Osteoblast (primary cell): Measurements from ENCODE around the gene SLC6A18. TPM values are rescaled to one million over a fixed set of nuclear protein-coding genes. Genes with fewer than 3 reads are reported as not detected.
A peak's percentile ranks its signal among the peaks of the same experiment; 100 is the strongest.
"Not testable (repeated sequence)": the region's sequence is repeated elsewhere in the genome, so short reads cannot be mapped to it uniquely, and the experiment has no call there.

Experiments
- DNase-seq: peaks from one replicate; pipeline ENCODE4 v3.0.0; 2011; ENCODE audit warnings: low spot score, mixed read lengths; ENCODE audit not compliant: insufficient read length; ENCODE audit errors: missing footprints
- H2AFZ ChIP-seq: 2 replicates; pipeline ENCODE4 v1.6.0; 2011; ENCODE audit warnings: mild to moderate bottlenecking, low read length
- H3K27ac ChIP-seq: 2 replicates; pipeline ENCODE4 v1.5.1; 2011; ENCODE audit warnings: mild to moderate bottlenecking, low read depth, low read length, moderate library complexity
- H3K27me3 ChIP-seq: 2 replicates; pipeline ENCODE4 v1.6.0; 2012; ENCODE audit warnings: mild to moderate bottlenecking, control low read depth, inconsistent platforms, low read length, moderate library complexity; ENCODE audit not compliant: insufficient read depth
- H3K36me3 ChIP-seq: 2 replicates; pipeline ENCODE4 v1.5.1; 2011; ENCODE audit warnings: mild to moderate bottlenecking, low read length, control low read depth, moderate library complexity; ENCODE audit not compliant: insufficient read depth
- H3K4me1 ChIP-seq: 2 replicates; pipeline ENCODE4 v1.5.1; 2011; ENCODE audit warnings: mild to moderate bottlenecking, low read length, control low read depth, moderate library complexity; ENCODE audit not compliant: insufficient read depth
- H3K4me2 ChIP-seq: 2 replicates; pipeline ENCODE4 v1.6.0; 2011; ENCODE audit warnings: mild to moderate bottlenecking, low read length; ENCODE audit not compliant: insufficient read depth
- H3K4me3 ChIP-seq: fragments of 200-600 bp; sonication (generic); 3 replicates; pipeline ENCODE4 v1.5.1; 2012; ENCODE audit warnings: mild to moderate bottlenecking, low read length, inconsistent platforms; ENCODE audit not compliant: insufficient read depth
- H3K79me2 ChIP-seq: 2 replicates; pipeline ENCODE4 v1.6.0; 2012; ENCODE audit warnings: mild to moderate bottlenecking, low read length, control low read depth, inconsistent platforms; ENCODE audit not compliant: insufficient read depth
- H3K9me3 ChIP-seq: 2 replicates; pipeline ENCODE4 v1.5.1; 2011; ENCODE audit warnings: low read depth, low read length, control low read depth
- H4K20me1 ChIP-seq: 2 replicates; pipeline ENCODE4 v1.6.0; 2012; ENCODE audit warnings: mild to moderate bottlenecking, low read length, control low read depth; ENCODE audit not compliant: insufficient read depth
- total RNA-seq: library from RNA; depleted of rRNA; stranded (reverse); fragments of >200 nt; gene quantifications from 2 replicates; pipeline ENCODE4 v1.2.3, GENCODE V29; 2012
- TF ChIP-seq, protein P1 (sequence below): IDR thresholded peaks from 2 replicates; pipeline ENCODE4 v1.5.1; 2011; ENCODE audit warnings: mild to moderate bottlenecking, low read depth, low read length, moderate library complexity; ENCODE audit errors: extremely low read depth

SLC6A18 gene
- total RNA-seq, 1 donor: not detected

DNA sequence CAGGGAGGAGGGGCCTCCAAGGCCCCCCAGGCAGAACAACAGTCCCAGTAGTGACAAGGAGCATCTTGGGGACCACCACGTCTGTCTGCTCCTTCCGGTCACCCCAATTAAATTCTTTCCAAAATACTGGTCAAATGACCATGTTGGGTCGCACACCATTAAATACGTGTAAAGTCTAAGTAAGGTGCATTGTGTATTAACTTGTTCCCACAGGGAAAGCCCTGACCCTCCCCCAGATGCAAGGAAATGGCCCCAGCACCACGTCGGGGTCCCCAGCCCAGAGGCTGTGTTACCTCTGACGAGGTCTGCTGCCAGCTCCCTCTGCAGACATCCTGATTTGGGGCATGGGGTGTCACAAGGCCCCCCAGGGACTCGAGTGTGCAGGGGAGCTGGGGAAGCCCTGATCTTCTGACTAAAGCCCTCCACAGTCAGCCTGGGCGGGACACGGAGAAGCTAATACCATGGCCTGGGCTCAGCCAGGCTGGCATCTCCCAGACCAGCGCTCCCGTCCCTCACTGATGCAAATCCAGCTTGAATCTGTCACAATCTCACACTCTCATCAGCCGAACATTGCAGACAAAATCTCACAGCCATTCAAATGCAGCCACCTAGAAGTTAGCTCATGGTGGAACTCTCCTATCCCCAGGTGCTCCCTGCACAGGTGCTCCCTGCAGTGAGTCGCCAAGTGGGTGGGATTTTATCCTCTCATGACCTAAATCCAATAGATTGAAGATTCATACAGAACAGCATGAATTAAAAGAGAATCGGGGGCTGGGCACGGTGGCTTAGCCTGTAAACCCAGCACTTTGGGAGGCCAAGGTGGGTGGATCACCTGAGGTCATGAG lies 56.1 kb downstream of the SLC6A18 start:
- TF ChIP-seq, protein P1, sequence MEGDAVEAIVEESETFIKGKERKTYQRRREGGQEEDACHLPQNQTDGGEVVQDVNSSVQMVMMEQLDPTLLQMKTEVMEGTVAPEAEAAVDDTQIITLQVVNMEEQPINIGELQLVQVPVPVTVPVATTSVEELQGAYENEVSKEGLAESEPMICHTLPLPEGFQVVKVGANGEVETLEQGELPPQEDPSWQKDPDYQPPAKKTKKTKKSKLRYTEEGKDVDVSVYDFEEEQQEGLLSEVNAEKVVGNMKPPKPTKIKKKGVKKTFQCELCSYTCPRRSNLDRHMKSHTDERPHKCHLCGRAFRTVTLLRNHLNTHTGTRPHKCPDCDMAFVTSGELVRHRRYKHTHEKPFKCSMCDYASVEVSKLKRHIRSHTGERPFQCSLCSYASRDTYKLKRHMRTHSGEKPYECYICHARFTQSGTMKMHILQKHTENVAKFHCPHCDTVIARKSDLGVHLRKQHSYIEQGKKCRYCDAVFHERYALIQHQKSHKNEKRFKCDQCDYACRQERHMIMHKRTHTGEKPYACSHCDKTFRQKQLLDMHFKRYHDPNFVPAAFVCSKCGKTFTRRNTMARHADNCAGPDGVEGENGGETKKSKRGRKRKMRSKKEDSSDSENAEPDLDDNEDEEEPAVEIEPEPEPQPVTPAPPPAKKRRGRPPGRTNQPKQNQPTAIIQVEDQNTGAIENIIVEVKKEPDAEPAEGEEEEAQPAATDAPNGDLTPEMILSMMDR: no peak
- no peaks in the 10 kb centered on the region for H3K36me3 ChIP-seq
- no peak overlapping the region for H2AFZ ChIP-seq
- no peaks in the 10 kb centered on the region for H3K4me1 ChIP-seq
- H3K4me2 ChIP-seq: no peak overlapping the region
- H4K20me1 ChIP-seq: no peaks in the 10 kb centered on the region
- H3K27me3 ChIP-seq: no peaks in the 10 kb centered on the region
- H3K9me3 ChIP-seq: no peaks in the 10 kb centered on the region
- H3K79me2 ChIP-seq: no peaks in the 10 kb centered on the region
- peak; percentile 73 for DNase-seq
- H3K27ac ChIP-seq: no peak overlapping the region
- H3K4me3 ChIP-seq: no peak overlapping the region

DNA sequence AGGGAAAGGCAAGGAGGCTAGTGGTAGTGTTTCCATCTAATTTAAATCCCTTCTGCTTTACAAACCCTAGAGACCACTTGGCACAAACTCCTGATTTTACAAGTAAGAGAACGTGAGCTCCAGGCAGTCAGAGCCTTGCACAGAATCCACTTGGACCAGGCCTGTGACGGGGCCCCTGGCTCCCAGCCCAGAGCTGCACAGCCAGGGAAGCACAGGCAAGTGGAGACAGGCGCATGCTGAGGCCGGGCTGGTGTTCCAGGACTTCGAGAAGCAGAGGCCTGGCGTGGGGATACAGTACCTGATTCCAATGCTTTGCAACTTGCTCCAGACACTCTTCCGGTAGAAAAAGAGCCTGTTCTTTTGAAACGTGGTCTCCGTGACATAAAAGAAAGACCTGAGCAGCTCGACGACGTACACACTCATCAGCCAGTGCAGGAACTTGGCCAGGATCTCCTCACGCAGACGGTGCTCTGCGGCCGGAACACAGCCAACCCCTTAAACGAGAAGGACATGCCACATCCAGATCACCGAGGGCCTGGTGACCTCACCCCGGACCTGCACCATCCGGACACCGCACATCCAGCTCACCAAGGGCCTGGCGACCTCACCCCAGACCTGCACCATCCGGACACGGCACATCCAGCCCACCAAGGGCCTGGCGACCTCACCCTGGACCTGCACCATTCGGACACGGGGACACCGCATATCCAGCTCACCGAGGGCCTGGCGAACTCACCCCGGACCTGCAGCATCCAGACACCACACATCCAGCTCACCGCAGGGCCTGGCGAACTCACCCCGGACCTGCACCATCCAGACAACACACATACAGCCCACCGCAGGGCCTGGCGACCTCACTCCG lies 57.2 kb downstream of the SLC6A18 start:
- TF ChIP-seq, protein P1: no peak
- no peaks in the 10 kb centered on the region for H3K27me3 ChIP-seq
- DNase-seq: peak; percentile 80
- H3K4me1 ChIP-seq: no peaks in the 10 kb centered on the region
- no peaks in the 10 kb centered on the region for H4K20me1 ChIP-seq
- no peaks in the 10 kb centered on the region for H3K9me3 ChIP-seq
- H3K79me2 ChIP-seq: no peaks in the 10 kb centered on the region
- H2AFZ ChIP-seq: no peak overlapping the region
- no peak overlapping the region for H3K4me3 ChIP-seq
- no peaks in the 10 kb centered on the region for H3K36me3 ChIP-seq
- H3K4me2 ChIP-seq: no peak overlapping the region
- no peak overlapping the region for H3K27ac ChIP-seq

DNA sequence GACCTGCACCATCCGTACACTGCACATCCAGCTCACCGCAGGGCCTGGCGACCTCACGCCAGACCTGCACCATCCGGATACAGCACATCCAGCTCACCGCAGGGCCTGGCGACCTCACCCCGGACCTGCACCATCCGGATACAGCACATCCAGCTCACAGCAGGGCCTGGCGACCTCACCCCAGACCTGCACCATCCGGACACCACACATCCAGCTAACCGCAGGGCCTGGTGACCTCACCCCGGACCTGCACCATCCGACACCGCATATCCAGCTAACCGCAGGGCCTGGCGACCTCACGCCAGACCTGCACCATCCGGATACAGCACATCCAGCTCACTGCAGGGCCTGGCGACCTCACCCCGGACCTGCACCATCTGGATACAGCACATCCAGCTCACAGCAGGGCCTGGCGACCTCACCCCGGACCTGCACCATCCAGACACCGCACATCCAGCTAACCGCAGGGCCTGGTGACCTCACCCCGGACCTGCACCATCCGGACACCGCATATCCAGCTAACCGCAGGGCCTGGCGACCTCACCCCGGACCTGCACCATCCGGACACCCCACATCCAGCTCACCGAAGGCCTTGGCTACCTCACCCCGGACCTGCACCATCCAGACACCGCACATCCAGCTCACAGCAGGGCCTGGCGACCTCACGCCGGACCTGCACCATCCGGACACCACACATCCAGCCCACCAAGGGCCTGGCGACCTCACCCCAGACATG lies 58.0 kb downstream of the SLC6A18 start:
- peak; percentile 21 for DNase-seq
- not testable (repeated sequence) for H3K9me3 ChIP-seq, H3K4me1 ChIP-seq, H4K20me1 ChIP-seq, H3K4me3 ChIP-seq, H3K27me3 ChIP-seq, H2AFZ ChIP-seq, H3K79me2 ChIP-seq, H3K36me3 ChIP-seq, H3K4me2 ChIP-seq, H3K27ac ChIP-seq

DNA sequence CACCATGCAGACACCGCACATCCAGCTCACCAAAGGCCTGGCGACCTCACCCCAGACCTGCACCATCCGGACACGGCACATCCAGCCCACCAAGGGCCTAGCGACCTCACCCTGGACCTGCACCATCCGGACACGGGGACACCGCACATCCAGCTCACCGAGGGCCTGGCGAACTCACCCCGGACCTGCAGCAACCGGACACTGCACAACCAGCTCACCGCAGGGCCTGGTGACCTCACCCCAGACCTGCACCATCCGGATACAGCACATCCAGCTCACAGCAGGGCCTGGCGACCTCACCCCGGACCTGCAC lies 58.5 kb downstream of the SLC6A18 start:
- peak; percentile 15 for DNase-seq
- H3K79me2 ChIP-seq, H3K4me2 ChIP-seq, H3K4me3 ChIP-seq, H2AFZ ChIP-seq, H3K36me3 ChIP-seq, H3K9me3 ChIP-seq, H3K27ac ChIP-seq, H3K27me3 ChIP-seq, H4K20me1 ChIP-seq, H3K4me1 ChIP-seq: not testable (repeated sequence)

DNA sequence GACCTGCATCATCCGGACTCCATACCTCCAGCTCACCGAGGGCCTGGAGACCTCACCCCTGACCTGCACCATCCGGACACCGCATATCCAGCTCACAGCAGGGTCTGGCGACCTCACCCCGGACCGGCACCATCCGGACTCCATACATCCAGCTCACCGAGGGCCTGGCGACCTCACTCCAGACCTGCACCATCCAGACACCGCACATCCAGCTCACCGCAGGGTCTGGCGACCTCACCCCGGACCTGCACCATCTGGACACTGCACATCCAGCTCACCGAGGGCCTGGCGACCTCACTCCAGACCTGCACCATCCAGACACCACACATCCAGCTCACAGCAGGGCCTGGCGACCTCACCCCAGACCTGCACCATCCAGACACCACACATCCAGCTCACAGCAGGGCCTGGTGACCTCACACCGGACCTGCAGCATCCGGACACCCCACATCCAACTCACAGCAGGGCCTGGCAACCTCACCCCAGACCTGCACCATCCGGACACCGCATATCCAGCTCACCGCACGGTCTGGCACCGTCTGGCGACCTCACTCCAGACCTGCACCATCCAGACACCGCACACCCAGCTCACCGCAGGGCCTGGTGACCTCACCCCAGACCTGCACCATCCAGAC lies 59.3 kb downstream of the SLC6A18 start:
- not testable (repeated sequence) for DNase-seq, H4K20me1 ChIP-seq, H3K9me3 ChIP-seq, H3K36me3 ChIP-seq, H3K4me2 ChIP-seq, H3K79me2 ChIP-seq, H2AFZ ChIP-seq, H3K27me3 ChIP-seq, H3K27ac ChIP-seq, H3K4me3 ChIP-seq, H3K4me1 ChIP-seq
